Measurements from ENCODE around the gene L3MBTL2. TPM values are rescaled to one million over a fixed set of nuclear protein-coding genes. Genes with fewer than 3 reads are reported as not detected.
A peak's percentile ranks its signal among the peaks of the same experiment; 100 is the strongest.

Gene L3MBTL2
- total RNA-seq (24.9 and 27.0 TPM in 2 replicates), polyA plus RNA-seq (21.4 and 25.5 TPM in 2 replicates)

- Histone ChIP-seq H3K9me3 (ENCODE audit: low read depth) (no peaks in the 10 kb centered on the region), H3K4me3 (peak within 1 kb of the TSS; percentile 44), H3K36me3 (no peaks in the 10 kb centered on the region), H3K27ac (peak within 1 kb of the TSS; percentile 80), H3K4me1 (ENCODE audit: low read depth) (peaks cover 5% of the 10 kb centered on the region), H3K27me3 (peaks cover 19% of the 10 kb centered on the region)
- no peak for TF ChIP-seq CTCF (IDR thresholded peaks at IDR 0.05; ENCODE audit: low read depth, low read length)
- DNase-seq (ENCODE audit: low read depth in 1 of 2, low spot score in 1 of 2), result peak; percentile 96 to 98
These were observed at the start of gene L3MBTL2 for GRCh38 chr22:41204992-41205900. L3MBTL2 (plus strand) TSS chr22:41205312; CDS start chr22:41205363, 51 bp downstream.

- Histone ChIP-seq H3K4me3 (no peak overlapping the region), H3K27me3 (no peaks in the 10 kb centered on the region), H3K4me1 (ENCODE audit: low read depth) (no peaks in the 10 kb centered on the region), H3K27ac (no peak overlapping the region), H3K9me3 (ENCODE audit: low read depth) (no peaks in the 10 kb centered on the region), H3K36me3 (peaks cover 92% of the 10 kb centered on the region)
- TF ChIP-seq CTCF (IDR thresholded peaks at IDR 0.05; ENCODE audit: low read depth, low read length), result no peak
- no peak for DNase-seq (ENCODE audit: low read depth in 1 of 2, low spot score in 1 of 2)
These were observed 48.0 kb upstream of the L3MBTL2 start for GRCh38 chr22:41157083-41157482.

GRCh38 chr22:41169157-41169556 is 36.0 kb upstream of the L3MBTL2 start:
- no peak overlapping the region for H3K4me3 ChIP-seq
- no peaks in the 10 kb centered on the region for H3K27me3 ChIP-seq
- H3K36me3 ChIP-seq, result peaks cover 82% of the 10 kb centered on the region
- no peaks in the 10 kb centered on the region for H3K4me1 ChIP-seq (ENCODE audit: low read depth)
- DNase-seq (ENCODE audit: low read depth in 1 of 2, low spot score in 1 of 2), result no peak
- TF ChIP-seq CTCF (IDR thresholded peaks at IDR 0.05; ENCODE audit: low read depth, low read length), result no peak
- no peaks in the 10 kb centered on the region for H3K9me3 ChIP-seq (ENCODE audit: low read depth)
- H3K27ac ChIP-seq, result no peak overlapping the region

GRCh38 chr22:41171996-41172395 is 33.1 kb upstream of the L3MBTL2 start:
- Histone ChIP-seq H3K27ac (no peak overlapping the region), H3K4me1 (ENCODE audit: low read depth) (peaks cover 10% of the 10 kb centered on the region), H3K9me3 (ENCODE audit: low read depth) (no peaks in the 10 kb centered on the region), H3K27me3 (no peaks in the 10 kb centered on the region), H3K4me3 (no peak overlapping the region), H3K36me3 (peaks cover 73% of the 10 kb centered on the region)
- TF ChIP-seq CTCF (IDR thresholded peaks at IDR 0.05; ENCODE audit: low read depth, low read length), result no peak
- no peak for DNase-seq (ENCODE audit: low read depth in 1 of 2, low spot score in 1 of 2)

GRCh38 chr22:41175546-41175945 is 29.6 kb upstream of the L3MBTL2 start:
- H3K4me1 ChIP-seq (ENCODE audit: low read depth), result peaks cover 10% of the 10 kb centered on the region
- H3K9me3 ChIP-seq (ENCODE audit: low read depth), result no peaks in the 10 kb centered on the region
- peak in 1 of 2 donors; percentile 24 for DNase-seq (ENCODE audit: low read depth in 1 of 2, low spot score in 1 of 2)
- no peaks in the 10 kb centered on the region for H3K27me3 ChIP-seq
- no peak for TF ChIP-seq CTCF (IDR thresholded peaks at IDR 0.05; ENCODE audit: low read depth, low read length)
- H3K4me3 ChIP-seq, result no peak overlapping the region
- H3K27ac ChIP-seq, result peak overlapping the region; percentile 81
- peaks cover 70% of the 10 kb centered on the region for H3K36me3 ChIP-seq
